Measurements from ENCODE around the gene PRELID1.
"Not testable (repeated sequence)": the region's sequence is repeated elsewhere in the genome, so short reads cannot be mapped to it uniquely, and the experiment has no call there.

The PRELID1 gene

DNA sequence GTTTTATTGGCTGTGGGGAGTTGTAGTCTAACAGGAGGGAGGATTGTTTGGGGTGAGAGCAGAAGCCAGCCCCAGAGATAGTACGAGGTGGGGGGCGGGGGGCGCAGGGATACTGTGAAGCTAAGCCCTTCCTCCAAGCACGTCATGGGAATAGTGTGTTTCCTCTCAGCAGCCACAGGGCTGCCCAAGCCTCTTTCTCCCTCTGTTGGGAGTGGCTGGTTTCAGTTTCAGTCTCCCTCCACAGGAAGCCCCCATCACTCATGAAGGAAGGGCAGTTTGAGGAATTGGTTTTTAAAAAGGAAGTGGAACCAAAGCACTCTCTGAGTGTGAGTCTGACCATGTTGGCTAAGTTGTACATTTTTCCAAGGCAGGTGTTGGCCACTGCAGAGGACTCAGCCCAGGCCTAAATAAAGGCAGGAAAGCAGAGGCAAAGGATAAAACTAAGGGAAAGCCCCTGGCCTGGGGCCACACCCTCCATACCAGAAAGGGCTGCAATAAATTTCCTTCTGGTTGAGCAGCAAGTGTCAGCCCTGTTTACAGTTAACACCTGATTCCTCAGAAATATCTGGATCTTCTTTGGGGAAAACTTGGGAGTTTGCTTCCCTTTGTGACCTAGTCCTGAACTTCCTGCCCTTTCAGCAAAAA, 3.2 kb upstream of the PRELID1 start:
- DNase-seq = peak; percentile 97

DNA sequence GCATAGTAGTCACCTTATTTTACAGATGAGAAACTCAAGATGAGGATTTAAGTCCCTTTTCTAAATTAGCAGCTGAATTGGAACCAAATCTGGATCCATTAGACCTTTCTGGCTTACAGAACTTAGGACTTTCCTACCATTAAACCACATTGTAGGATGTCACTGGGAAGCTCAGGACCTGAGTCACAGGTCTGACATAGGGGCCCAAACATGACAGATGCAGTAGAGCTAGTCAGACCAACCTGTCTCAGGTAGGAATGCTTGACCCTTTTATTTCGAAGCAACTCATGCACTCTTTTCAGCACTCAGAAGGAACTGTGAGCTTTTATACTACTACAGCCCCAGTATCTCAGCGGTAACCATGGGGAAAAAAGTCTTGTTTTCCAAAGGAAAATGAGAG, 2.6 kb upstream of the PRELID1 start:
- DNase-seq = peak; percentile 25

DNA sequence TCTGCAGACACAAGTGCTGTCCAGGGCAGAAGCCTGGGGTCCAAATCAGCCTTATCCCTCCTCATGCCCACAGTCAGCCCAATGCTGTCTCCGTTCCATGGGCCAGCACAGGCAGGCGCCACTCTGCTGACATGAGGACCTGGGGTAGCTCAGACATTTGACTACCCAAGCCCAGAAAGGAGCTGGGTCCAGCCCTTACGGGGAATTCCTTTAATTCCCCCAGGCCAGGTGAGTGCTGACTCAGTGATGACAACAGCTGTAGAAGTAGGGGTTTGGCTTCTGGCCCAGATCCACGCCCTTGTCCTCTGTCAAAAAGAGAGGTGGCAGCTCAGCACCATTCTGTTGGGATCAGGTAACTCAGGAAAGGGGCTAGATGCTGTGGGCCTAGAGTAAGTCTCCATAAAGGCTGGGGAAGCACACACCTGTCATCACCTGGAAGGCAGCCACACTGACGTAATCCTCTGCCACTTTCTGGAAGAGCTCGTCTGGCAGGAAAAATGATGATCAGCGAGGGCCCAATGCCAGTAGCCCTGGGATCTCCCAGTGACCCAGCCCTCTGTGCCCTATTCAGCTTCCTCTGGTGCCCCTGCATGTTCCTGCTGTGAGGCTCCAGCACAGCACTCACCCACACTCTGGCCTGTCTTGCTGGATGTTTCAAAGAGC, 2.0 kb upstream of the PRELID1 start:
- DNase-seq = no peak

DNA sequence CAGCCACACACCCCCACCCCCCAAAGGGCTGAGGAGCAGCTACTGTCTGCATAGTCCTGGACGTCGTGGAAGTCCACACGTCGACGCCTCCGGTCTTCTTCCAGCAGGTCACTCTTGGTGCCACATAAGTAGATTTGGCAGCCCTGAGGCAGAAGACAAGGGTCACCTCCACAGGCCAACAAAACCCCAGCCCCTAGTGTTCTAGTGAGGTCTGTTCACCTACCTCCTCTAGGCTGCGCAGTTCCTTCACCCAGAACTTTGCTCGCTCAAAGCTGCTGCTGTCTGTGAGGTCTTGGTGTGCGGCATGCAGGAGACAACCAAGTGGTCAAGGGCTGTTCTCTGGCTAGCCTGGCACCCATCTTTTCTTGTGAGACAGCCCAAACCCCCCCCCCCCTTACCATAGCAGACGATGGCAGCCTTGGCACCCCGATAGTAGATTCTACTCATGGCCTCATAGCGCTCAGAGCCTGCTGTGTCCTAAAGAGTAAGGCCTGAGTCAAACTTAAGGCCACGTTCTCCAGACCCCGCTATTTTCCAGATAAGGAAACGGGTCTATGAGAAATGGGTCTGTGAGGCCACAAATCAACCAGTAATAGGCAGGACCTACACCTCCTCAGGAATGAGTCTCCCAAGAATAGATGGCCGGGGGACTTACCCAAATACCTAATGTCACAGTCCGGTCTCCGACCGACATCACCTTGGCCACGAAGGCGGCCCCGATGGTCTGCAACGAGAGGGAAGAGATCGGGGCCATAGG, 1.1 kb upstream of the PRELID1 start:
- no peak for DNase-seq

DNA sequence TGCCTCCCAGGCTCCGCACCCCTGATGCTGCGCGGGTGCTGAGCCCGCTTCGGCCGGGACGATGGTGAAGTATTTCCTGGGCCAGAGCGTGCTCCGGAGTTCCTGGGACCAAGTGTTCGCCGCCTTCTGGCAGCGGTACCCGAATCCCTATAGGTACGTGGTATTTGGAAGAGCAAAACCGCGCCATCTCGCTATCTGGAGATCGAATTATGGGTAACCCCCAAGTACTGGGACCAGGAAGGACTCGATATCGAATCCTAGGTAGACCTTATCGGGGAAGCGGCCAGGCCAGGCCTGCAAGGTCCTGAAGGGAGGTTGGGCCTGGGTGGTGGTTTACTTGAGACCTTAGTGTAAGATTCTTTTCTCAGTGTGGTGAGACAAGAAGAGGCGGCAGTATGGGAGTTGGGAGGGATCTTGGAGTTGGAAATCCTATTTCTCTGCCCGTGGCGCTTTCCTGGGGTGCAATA, 359 bp downstream of the PRELID1 start:
- DNase-seq = no peak

DNA sequence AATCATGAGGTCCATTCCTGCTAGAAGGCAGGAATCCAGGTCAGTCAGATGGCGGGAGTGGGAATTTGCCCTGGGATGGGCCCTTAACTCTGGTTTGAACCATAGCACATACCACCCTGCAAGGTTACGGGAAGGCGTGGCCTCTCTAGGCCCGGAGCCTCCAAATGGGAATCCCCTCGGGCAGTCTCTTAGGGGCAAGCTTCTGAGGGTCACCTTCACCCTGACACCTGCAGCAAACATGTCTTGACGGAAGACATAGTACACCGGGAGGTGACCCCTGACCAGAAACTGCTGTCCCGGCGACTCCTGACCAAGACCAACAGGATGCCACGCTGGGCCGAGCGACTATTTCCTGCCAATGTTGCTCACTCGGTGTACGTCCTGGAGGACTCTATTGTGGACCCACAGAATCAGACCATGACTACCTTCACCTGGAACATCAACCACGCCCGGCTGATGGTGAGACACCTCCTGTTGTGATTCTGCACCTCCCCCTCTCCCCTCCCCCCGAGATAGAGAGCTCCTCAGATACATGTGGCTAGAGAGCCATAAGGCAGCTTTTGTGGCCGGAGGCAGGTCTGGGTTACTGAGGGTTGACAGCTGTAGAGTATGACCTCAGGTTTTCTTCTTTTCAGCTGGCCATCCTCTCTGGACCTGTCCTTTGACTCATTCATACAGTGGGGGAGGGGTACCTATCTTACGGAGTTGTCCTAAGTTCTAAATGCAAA, 957 bp downstream of the PRELID1 start:
- no peak for DNase-seq

DNA sequence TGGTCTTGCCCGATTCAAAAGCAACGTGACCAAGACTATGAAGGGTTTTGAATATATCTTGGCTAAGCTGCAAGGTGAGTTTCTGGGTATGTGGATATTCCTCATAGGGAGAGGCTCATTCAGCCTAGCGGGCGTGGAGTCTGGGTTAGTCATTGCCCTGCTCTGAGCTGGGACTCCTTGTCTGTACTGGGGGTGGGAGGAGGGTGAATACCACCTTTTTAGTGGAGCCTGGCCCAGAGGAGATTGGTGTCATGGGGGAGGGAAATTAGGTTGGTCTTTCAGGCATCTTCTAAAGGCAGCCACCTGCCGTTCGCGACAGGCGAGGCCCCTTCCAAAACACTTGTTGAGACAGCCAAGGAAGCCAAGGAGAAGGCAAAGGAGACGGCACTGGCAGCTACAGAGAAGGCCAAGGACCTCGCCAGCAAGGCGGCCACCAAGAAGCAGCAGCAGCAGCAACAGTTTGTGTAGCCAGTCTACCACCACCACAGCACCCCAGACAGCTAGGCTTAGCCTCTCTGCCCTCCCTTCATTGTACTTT, 2.6 kb downstream of the PRELID1 start:
- DNase-seq = not testable (repeated sequence)

DNA sequence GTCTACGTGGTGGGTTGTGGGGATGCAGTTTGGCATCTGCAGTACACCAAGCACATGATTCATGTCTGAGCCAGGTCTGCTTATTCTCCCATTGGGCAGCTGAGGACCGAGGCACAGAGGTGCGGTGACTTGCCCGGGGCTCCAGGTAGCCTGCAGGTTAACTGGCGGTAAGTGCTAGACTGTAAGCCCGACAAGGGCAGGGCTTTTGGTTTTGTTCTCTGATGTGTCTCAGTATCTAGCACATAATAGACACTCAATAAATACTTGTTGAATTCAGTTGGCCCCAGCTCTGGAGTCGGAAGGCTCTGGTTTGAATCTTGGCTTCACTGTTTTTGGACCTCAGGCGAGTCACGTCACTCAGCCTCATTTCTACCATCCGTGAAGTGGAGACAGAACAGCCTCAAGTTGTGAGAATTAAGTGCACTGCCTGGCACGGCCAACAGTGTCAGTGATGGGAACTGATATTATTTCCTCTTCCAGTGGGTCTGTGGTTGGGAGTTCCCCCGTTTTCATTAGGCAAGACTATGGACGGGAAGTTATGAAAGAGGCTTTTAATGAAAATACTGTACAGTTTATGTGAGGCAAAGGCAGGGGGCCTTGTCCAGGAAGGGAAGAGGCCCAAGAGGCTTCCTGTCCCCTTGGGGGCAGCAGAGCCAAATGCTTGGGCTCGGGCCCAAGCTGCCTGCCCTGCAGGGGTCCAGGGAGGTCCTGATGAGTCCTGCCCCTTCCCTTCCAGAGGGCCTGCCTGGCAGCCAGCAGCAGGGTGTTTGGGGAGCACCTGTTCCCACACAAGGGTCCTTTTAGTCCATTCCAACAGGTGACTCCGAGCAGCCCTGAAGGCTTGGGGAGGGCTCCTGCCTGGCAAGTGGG, 3.3 kb downstream of the PRELID1 start:
- peak; percentile 96 for DNase-seq

DNA sequence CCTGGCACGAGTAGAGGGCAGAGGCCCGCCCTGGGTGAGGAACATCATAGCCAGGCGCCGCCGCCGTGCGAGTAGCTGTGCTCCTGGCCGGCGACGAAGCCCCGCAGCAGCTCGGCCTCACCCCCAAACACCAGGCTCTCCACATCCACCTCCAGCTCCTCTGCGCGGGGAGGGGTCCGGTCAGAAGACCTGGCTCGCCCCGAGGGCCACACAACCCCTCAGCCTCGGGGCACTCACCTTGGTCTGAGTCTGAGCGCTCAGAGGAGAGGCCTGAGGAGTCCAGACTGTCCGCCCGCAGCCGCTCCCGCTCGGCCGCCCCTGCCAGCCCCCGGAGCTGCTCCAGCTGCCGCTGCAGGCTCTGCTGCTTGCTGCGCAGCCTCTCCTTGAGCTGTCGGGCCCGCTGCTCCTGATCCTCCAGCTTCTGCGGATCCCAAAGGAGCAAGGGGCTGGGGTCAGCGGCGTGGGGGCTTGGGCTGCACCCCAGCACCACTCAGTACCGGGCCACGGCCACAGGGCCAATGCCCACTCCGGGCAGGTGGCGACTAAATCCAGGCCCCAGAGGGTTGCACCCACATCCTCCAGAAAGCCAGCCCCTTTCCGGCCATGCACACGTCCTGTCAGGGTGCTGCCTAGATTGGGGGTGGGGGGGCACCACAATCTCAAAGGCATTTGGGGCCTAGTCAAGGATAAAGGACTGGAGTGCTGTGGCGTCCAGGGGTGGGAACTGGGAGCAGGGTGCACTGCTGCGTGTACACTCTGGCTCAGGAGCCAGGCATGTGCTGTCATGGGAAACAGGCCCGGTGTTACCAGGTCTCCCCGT, 4.2 kb downstream of the PRELID1 start:
- DNase-seq = no peak

DNA sequence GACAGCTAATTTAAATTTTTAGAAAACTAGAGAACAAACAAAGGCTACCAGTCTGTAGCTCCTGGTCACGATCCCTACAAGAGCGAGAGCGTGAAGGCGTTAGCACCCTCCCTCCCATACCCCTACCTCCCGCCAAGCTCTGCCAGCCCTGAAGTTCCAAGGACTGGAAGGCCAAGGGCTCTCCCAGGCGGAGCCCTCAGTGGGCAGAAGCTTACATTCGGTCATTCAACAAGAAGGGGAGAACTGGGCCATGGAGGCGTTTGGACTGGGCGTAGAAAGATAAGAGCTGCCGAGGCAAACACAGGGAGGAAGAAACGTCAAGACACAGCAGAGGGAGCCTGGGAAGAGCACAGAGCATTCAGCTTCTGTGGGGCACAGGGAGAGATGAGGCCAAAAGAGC, 5.1 kb downstream of the PRELID1 start:
- DNase-seq = no peak

DNA sequence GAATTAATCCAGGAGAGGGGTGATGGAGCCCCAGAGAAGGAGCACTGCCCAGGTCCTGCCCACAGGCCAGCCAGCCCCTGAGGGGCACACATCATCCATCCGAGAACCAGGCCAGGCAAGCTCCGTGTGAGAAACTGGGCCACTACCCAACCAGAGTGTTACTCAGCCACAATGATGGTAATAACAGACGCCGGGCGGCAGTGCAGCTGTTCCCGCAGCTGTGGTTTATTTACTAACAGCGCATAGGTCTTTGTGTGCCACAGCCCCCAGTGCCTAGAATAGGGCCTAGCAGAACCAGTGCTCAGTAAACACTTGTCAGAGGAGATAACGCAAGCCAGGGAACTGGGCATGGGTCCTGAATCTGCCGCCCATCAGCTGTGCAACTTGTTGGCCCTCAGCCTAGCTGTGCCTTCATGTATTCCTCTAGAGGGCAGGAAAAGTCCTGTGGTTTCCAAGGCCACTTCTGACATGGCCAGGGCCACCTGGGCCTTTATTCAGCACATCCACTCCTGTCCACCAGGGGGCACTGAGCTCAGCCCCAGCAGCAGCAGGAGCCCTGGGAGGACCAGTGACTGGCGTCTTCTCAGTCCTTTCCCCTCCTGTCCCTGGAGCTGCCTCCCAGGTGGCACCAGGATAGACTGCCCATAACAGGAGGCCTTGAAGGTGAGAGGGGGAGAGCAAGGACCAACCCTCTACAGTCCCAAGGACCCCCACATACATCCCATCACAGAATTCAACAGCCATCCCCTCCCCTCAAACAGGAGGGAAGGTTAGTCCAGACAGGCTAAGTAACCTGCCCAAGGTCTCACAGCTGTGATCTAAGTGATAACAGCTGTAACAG, 6.0 kb downstream of the PRELID1 start:
- DNase-seq = peak; percentile 56

DNA sequence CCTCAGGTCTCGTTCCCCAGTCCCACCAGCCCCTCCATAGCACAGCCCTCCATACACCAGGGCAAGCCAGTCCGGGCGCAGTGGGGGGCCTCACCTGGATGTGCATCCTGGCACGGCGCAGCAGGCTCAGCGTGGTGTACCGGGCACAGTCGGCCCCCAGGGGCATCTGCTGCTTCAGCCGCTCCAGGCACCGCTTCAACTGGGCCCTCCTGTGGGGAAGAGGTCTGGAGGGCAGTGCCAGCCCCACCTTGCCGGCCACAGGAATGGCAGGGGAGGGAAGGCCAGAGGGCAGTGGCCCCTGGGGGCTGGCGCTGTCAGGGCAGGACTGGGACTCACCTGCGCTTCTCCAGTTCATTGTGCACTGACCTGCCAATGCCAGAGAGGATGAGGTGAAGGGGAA, 6.7 kb downstream of the PRELID1 start:
- DNase-seq = no peak

DNA sequence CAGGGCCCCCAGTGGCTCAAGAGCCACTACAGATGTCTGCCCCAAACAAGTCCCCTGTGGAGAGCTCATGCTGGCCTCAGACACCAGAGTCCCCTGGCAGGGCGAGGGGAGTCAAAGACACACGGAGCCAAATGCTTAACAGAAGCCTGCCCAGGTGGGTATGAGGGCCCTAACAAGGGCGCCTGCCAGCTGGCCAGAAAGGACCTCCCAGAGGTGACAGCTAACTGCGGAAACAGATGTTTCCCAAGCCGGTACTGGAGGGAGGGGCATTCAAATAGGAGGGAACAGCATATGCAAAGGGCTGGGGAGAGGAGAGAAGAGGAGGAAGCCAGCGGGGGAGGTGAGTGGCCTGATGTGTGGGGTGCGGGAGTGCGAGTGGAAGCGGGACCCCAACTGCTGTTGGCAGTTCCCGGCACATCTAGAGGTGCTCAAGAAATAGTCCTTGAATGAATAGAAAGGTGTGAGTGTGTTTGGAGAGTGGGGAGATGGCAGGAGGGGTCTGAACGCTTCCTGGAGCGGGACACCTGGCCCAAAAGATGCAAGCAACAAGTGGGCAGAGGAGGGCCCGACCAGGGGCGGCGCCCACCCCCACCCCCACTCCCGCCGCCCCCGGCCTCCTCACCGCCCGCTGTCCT, 7.3 kb downstream of the PRELID1 start:
- DNase-seq = peak; percentile 56

DNA sequence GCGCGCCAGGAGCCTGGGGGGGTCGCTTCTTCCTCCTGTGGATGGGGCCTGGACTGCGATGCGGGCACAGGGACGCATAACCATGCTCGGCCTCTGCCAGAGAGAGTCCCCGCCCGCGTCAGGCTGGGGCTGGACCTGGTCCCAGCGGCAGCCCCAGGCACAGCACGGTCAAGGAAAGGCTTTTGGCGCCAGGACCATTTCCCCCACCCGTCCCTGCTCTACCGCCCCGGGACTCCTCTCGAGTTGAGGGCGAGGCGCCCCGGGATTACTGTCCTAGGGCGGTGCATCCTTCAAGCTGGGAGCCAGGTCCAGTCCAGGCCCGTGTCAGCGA, 7.8 kb downstream of the PRELID1 start:
- DNase-seq = no peak

DNA sequence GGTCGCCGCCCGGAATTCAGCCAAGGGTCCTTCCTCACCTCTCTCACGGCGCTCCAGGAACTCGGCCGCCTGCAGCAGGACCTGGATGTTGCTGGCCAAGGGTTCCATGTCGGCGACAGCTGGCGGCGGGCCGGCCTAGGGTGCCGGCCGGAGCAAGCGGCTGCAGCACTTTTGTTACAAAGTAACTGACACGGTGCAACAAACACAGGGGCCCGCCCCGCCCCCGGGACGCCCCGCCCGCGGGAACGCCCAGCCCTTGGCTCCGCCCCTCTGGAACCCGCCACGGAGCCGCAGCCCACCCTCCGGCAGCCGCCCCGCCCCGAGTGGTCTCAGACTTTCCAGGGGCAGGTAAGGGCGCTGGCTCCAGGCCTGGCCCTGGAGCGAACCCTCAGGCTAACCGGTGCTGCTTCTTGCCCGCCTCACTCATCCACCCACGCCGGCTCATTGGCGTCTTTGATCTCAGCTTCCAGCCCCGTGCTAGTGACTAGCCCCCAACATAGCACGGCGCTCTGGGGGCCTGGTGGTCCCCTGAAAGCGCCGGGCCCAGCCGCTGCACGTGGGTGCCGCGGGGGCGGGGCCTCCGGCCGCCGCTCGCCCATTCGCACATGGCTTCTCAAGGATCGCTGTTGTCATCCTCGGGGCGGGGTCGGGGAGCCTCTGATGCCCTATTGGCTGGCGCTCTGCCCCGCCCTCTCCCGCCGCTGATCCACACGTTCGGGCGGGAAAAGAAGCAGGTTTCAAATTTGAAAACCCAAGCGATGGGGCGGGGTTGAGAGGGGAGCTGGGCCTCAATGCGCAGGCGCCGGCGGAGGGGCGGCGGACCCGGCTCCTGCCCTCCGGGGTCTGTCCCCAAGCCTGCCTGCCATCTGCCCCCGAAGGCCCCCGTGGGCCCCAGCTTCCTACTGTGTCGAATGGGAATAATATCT, 8.4 kb downstream of the PRELID1 start, which contains the start of gene MXD3:
Gene MXD3 (minus strand): TSS at position 176 of the 926 bp plus-strand sequence. CDS start 68 bp downstream, at position 108.
- DNase-seq = peak; percentile 97

DNA sequence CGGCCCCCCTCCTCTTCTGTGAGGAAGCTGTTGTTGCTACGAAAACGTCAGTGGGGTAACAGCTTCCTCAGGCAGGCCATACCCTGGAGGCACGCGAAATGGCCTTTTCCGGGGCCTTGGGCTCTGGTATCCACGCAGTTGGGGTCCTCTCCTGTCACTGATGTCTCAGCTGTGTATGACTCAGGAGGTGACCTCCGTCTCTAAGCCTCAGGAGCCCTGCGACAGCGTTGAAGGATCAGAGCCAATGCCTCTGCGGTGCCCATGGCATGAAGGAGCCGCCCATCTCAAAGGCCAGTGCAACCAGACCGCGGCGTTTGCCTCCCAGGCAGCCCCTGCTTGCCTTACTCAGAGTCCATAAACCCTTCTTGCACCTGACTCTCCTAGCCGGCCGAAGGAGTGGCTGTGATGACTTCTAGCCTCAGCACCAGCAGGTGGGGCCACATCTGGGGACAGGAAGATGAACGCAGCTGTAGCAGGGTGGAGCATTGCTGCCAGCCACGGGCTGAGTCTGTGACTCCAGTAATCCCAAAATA, 9.1 kb downstream of the PRELID1 start:
- DNase-seq = no peak

DNA sequence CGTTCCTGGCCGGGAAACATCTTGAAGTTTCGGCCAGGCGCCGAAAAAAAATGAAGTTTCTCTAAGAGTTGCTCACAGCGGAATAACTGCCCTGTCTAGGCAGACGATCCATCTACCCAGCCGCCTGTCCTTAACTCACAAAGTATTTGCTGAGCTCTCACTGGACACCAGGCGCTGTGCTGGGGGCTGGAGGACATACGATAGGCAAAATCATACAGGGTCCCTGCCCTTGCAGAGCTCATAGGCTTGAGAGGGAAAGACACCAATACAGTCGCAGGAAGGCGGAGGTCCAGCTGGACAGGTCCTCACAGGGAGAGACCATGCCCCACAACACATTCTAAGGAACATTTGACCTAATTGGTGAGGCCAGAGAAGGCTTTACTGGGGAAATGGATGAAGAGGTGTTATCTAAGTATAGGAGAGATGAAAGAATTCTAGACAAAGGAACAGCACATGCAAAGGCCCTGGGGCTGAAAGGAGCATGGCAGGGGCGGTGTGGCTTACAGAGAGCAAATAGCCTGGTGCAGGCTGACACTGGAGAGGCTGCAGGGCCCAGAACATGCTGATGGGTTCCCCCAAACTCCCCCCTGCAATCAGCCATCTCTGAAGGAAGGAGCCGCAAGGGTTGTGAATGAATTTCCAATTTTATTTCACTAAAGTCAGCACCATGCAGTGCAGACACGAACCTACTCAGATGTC, 10.1 kb downstream of the PRELID1 start:
- DNase-seq = no peak

All from inflammatory macrophage treated with lipopolysaccharide for 4 hours (primary cell).